GM23338 (cell line): Measurements from ENCODE around the gene CDH23. TPM values are rescaled to one million over a fixed set of nuclear protein-coding genes. Genes with fewer than 3 reads are reported as not detected.

Experiments
- ATAC-seq: fragments of 200-7000 bp; cut with Tn5 transposase; 3 replicates; pipeline ENCODE4 v1.9.1; 2020
- DNase-seq: peaks from one replicate; pipeline ENCODE4 v3.0.0-alpha.2; 2015; ENCODE audit warnings: low spot score
- H2AFZ ChIP-seq: fragments of 200-600 bp; sonication (generic); 2 replicates; pipeline ENCODE4 v1.8.0; 2016; ENCODE audit warnings: antibody characterized with exemption, mild to moderate bottlenecking, moderate library complexity
- H3F3A ChIP-seq: fragments of 200-600 bp; sonication (generic); replicated peaks from 2 replicates; pipeline ENCODE4 v1.8.0; 2017; ENCODE audit warnings: antibody characterized with exemption, mixed run types, low read depth
- H3K27ac ChIP-seq: fragments of 200-600 bp; sonication (generic); 2 replicates; pipeline ENCODE4 v1.6.1; 2016; ENCODE audit warnings: low read depth
- H3K27me3 ChIP-seq: fragments of 200-600 bp; sonication (generic); 2 replicates; pipeline ENCODE4 v1.8.0; 2016; ENCODE audit warnings: mild to moderate bottlenecking, mixed run types, moderate library complexity; ENCODE audit not compliant: insufficient read depth
- H3K36me3 ChIP-seq: fragments of 200-600 bp; sonication (generic); 2 replicates; pipeline ENCODE4 v1.8.0; 2016; ENCODE audit warnings: mild to moderate bottlenecking; ENCODE audit not compliant: insufficient read depth
- H3K4me1 ChIP-seq: fragments of 200-600 bp; sonication (generic); 2 replicates; pipeline ENCODE4 v1.8.0; 2016; ENCODE audit warnings: mild to moderate bottlenecking, moderate library complexity; ENCODE audit not compliant: insufficient read depth
- H3K4me2 ChIP-seq: fragments of 200-600 bp; sonication (generic); 2 replicates; pipeline ENCODE4 v1.7.1; 2017; ENCODE audit warnings: mixed run types
- H3K4me3 ChIP-seq: fragments of 200-600 bp; sonication (generic); 2 replicates; pipeline ENCODE4 v1.6.1; 2016; ENCODE audit warnings: mixed run types
- H3K79me2 ChIP-seq: fragments of 200-600 bp; sonication (generic); replicated peaks from 2 replicates; pipeline ENCODE4 v1.8.0; 2017; ENCODE audit warnings: mild to moderate bottlenecking; ENCODE audit not compliant: insufficient read depth
- H3K9me2 ChIP-seq: fragments of 200-600 bp; sonication (generic); 2 replicates; pipeline ENCODE4 v1.8.0; 2017; ENCODE audit not compliant: insufficient read depth
- H4K20me1 ChIP-seq: fragments of 200-600 bp; sonication (generic); replicated peaks from 2 replicates; pipeline ENCODE4 v1.8.0; 2017; ENCODE audit warnings: mild to moderate bottlenecking; ENCODE audit not compliant: insufficient read depth
- H3K27ac Mint-ChIP-seq: 2 replicates; pipeline ENCODE4 v1.8.0; 2020; ENCODE audit warnings: inconsistent platforms, mild to moderate bottlenecking, moderate library complexity, mixed read lengths
- H3K27me3 Mint-ChIP-seq: 3 replicates; pipeline ENCODE4 v1.8.0; 2022; ENCODE audit warnings: low read depth, mild to moderate bottlenecking, moderate library complexity, mixed read lengths, inconsistent platforms; ENCODE audit not compliant: insufficient read depth, poor library complexity
- H3K36me3 Mint-ChIP-seq: 3 replicates; pipeline ENCODE4 v1.8.0; 2021; ENCODE audit warnings: low read depth, mild to moderate bottlenecking, inconsistent platforms, moderate library complexity, mixed read lengths
- H3K4me1 Mint-ChIP-seq: 3 replicates; pipeline ENCODE4 v1.8.0; 2020; ENCODE audit warnings: mild to moderate bottlenecking, inconsistent platforms, mixed read lengths
- H3K4me3 Mint-ChIP-seq: 3 replicates; pipeline ENCODE4 v1.8.0; 2021; ENCODE audit warnings: moderate library complexity, mild to moderate bottlenecking, inconsistent platforms, mixed read lengths
- H3K9me3 Mint-ChIP-seq: 3 replicates; pipeline ENCODE4 v1.8.0; 2020; ENCODE audit warnings: moderate library complexity, mild to moderate bottlenecking, inconsistent platforms, mixed read lengths
- CREB1 ChIP-seq: fragments of 250-450 bp; sonication (Bioruptor Pico); IDR thresholded peaks from 2 replicates; pipeline ENCODE4 v1.5.0; 2020; ENCODE audit warnings: low read depth, mild to moderate bottlenecking, moderate library complexity
- EZH2 ChIP-seq: fragments of 200-600 bp; sonication (generic); IDR thresholded peaks from one replicate; pipeline ENCODE4 v1.8.0; 2017; ENCODE audit warnings: antibody characterized with exemption, mild to moderate bottlenecking, low read depth; ENCODE audit not compliant: unreplicated experiment
- EZH2phosphoT487 ChIP-seq: fragments of 200-600 bp; sonication (generic); IDR thresholded peaks from one replicate; pipeline ENCODE4 v1.8.1; 2018; ENCODE audit warnings: antibody characterized with exemption; ENCODE audit not compliant: unreplicated experiment
- JUNB ChIP-seq: IDR thresholded peaks from one replicate; pipeline ENCODE4 v1.6.1; 2016; ENCODE audit warnings: antibody characterized with exemption; ENCODE audit not compliant: unreplicated experiment
- NANOG ChIP-seq: IDR thresholded peaks from 2 replicates; pipeline ENCODE4 v1.6.1; 2016; ENCODE audit warnings: antibody characterized with exemption, borderline replicate concordance
- POLR2AphosphoS5 ChIP-seq: IDR thresholded peaks from 2 replicates; pipeline ENCODE4 v1.6.1; 2016; ENCODE audit warnings: antibody characterized with exemption, low read depth
- STAT1 ChIP-seq: IDR thresholded peaks from one replicate; pipeline ENCODE4 v1.6.1; 2016; ENCODE audit warnings: antibody characterized with exemption; ENCODE audit not compliant: unreplicated experiment
- ZNF114 ChIP-seq: fragments of 250-450 bp; sonication (Bioruptor Pico); IDR thresholded peaks from 2 replicates; pipeline ENCODE4 v1.5.0; 2020; ENCODE audit warnings: mild to moderate bottlenecking, moderate library complexity
- ZNF331 ChIP-seq: fragments of 250-450 bp; sonication (Bioruptor Pico); IDR thresholded peaks from 2 replicates; pipeline ENCODE4 v1.5.0; 2020; ENCODE audit warnings: low read depth, mild to moderate bottlenecking, moderate library complexity
- polyA plus RNA-seq: library from polyadenylated mRNA; unstranded; fragments of >200 nt; fragmentation: Nextera tagmentation; extraction: Ambion mirVana; gene quantifications from 2 replicates; pipeline ENCODE4 v1.2.1, GENCODE V29; 2016
- total RNA-seq: library from RNA; depleted of rRNA; stranded (reverse); fragments of >200 nt; shearing (Covaris generic); gene quantifications from 2 replicates; pipeline ENCODE4 v1.2.3, GENCODE V29; 2014
- TF ChIP-seq, protein P1 (sequence below): IDR thresholded peaks from one replicate; pipeline ENCODE4 v1.6.1; 2018; ENCODE audit warnings: antibody characterized with exemption; ENCODE audit not compliant: unreplicated experiment
- TF ChIP-seq, protein P2 (sequence below), 2 experiments: fragments of 200-600 bp in 1 of 2; sonication (generic) in 1 of 2; conservative IDR thresholded peaks; 2 replicates each; pipeline versions ENCODE4 v1.5.1 to v1.6.1; 2016 to 2017; ENCODE audit warnings: antibody characterized with exemption in 2 of 2, low read depth in 2 of 2, mild to moderate bottlenecking in 2 of 2, moderate library complexity in 1 of 2
- TF ChIP-seq, protein P3 (sequence below): fragments of 250-450 bp; sonication (Bioruptor Pico); IDR thresholded peaks from 2 replicates; pipeline ENCODE4 v1.5.0; 2020; ENCODE audit warnings: mild to moderate bottlenecking, moderate library complexity
- TF ChIP-seq, protein P4 (sequence below): IDR thresholded peaks from 2 replicates; pipeline ENCODE4 v1.6.1; 2016; ENCODE audit warnings: antibody characterized with exemption

Gene CDH23
- total and polyA plus RNA-seq, 2 experiments from 2014 or later: 0.95 to 4.3 TPM

DNA sequence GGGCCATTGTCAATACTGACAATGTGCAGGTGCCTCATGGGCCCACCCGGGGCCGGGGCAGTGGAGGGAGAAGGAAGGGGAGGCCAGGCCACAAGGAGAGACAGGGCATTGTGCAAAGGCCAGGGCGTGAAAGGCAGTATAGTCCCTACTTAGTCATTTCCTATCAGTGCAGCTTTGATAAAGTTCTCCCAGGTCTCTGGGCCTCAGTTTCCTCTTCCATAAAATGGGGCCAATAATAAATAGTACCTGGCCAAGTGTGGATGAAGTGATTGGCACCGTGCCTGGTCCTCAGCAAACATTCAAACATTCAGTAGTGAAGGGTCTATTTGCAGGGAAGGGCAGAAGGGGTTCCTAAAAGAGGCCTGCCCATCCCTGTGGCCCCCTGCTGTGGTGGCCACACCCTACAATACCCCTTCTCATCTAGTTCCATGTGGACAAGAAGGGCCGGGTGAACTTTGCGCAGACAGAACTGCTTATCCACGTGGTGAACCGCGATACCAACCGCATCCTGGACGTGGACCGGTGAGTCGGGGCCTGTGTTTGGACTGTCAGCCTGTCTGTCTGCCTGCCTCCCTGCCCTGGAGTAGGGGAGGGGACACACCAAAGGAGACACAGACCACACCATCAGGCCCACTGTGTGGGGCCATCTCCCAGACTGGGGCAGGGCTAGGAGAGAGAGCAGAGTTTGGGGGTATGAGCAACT, 413.5 kb downstream of the CDH23 start:
- Histone ChIP-seq H4K20me1 (no peaks in the 10 kb centered on the region; the same call in 1 of the 2 replicates), H3K27ac (no peak overlapping the region), H3K27me3 (0 out of 2 replicates have a peak, but pooled peaks cover 3% of the 10 kb centered on the region), H3K4me2 (no peak overlapping the region), H3K9me2 (no peaks in the 10 kb centered on the region), H3K4me1 (no peaks in the 10 kb centered on the region), H3K79me2 (no peaks in the 10 kb centered on the region), H2AFZ (no peak overlapping the region), H3K4me3 (no peak overlapping the region), H3F3A (no peaks in the 10 kb centered on the region), H3K36me3 (no peaks in the 10 kb centered on the region)
- Mint-ChIP-seq H3K27me3 (peaks cover 11% of the 10 kb centered on the region), H3K36me3 (peaks cover 6% of the 10 kb centered on the region; the same call in 1 of the 3 replicates), H3K4me1 (peaks cover 6% of the 10 kb centered on the region), H3K27ac (no peak overlapping the region), H3K9me3 (no peaks in the 10 kb centered on the region; the same call in 2 of the 3 replicates), H3K4me3 (no peak overlapping the region)
- TF ChIP-seq, protein P1, sequence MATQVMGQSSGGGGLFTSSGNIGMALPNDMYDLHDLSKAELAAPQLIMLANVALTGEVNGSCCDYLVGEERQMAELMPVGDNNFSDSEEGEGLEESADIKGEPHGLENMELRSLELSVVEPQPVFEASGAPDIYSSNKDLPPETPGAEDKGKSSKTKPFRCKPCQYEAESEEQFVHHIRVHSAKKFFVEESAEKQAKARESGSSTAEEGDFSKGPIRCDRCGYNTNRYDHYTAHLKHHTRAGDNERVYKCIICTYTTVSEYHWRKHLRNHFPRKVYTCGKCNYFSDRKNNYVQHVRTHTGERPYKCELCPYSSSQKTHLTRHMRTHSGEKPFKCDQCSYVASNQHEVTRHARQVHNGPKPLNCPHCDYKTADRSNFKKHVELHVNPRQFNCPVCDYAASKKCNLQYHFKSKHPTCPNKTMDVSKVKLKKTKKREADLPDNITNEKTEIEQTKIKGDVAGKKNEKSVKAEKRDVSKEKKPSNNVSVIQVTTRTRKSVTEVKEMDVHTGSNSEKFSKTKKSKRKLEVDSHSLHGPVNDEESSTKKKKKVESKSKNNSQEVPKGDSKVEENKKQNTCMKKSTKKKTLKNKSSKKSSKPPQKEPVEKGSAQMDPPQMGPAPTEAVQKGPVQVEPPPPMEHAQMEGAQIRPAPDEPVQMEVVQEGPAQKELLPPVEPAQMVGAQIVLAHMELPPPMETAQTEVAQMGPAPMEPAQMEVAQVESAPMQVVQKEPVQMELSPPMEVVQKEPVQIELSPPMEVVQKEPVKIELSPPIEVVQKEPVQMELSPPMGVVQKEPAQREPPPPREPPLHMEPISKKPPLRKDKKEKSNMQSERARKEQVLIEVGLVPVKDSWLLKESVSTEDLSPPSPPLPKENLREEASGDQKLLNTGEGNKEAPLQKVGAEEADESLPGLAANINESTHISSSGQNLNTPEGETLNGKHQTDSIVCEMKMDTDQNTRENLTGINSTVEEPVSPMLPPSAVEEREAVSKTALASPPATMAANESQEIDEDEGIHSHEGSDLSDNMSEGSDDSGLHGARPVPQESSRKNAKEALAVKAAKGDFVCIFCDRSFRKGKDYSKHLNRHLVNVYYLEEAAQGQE: no peak
- TF ChIP-seq, protein P2, sequence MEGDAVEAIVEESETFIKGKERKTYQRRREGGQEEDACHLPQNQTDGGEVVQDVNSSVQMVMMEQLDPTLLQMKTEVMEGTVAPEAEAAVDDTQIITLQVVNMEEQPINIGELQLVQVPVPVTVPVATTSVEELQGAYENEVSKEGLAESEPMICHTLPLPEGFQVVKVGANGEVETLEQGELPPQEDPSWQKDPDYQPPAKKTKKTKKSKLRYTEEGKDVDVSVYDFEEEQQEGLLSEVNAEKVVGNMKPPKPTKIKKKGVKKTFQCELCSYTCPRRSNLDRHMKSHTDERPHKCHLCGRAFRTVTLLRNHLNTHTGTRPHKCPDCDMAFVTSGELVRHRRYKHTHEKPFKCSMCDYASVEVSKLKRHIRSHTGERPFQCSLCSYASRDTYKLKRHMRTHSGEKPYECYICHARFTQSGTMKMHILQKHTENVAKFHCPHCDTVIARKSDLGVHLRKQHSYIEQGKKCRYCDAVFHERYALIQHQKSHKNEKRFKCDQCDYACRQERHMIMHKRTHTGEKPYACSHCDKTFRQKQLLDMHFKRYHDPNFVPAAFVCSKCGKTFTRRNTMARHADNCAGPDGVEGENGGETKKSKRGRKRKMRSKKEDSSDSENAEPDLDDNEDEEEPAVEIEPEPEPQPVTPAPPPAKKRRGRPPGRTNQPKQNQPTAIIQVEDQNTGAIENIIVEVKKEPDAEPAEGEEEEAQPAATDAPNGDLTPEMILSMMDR (conservative IDR thresholded peaks at IDR 0.05; ENCODE audit: low read depth in 2 of 2): no peak
- TF ChIP-seq STAT1 (no peak), JUNB (no peak), CREB1 (CRISPR knock-in tag) (no peak), ZNF331 (CRISPR knock-in tag) (no peak), ZNF114 (CRISPR knock-in tag) (no peak), POLR2AphosphoS5 (no peak), NANOG (no peak), EZH2phosphoT487 (no peak), EZH2 (no peak)
- TF ChIP-seq, protein P3, sequence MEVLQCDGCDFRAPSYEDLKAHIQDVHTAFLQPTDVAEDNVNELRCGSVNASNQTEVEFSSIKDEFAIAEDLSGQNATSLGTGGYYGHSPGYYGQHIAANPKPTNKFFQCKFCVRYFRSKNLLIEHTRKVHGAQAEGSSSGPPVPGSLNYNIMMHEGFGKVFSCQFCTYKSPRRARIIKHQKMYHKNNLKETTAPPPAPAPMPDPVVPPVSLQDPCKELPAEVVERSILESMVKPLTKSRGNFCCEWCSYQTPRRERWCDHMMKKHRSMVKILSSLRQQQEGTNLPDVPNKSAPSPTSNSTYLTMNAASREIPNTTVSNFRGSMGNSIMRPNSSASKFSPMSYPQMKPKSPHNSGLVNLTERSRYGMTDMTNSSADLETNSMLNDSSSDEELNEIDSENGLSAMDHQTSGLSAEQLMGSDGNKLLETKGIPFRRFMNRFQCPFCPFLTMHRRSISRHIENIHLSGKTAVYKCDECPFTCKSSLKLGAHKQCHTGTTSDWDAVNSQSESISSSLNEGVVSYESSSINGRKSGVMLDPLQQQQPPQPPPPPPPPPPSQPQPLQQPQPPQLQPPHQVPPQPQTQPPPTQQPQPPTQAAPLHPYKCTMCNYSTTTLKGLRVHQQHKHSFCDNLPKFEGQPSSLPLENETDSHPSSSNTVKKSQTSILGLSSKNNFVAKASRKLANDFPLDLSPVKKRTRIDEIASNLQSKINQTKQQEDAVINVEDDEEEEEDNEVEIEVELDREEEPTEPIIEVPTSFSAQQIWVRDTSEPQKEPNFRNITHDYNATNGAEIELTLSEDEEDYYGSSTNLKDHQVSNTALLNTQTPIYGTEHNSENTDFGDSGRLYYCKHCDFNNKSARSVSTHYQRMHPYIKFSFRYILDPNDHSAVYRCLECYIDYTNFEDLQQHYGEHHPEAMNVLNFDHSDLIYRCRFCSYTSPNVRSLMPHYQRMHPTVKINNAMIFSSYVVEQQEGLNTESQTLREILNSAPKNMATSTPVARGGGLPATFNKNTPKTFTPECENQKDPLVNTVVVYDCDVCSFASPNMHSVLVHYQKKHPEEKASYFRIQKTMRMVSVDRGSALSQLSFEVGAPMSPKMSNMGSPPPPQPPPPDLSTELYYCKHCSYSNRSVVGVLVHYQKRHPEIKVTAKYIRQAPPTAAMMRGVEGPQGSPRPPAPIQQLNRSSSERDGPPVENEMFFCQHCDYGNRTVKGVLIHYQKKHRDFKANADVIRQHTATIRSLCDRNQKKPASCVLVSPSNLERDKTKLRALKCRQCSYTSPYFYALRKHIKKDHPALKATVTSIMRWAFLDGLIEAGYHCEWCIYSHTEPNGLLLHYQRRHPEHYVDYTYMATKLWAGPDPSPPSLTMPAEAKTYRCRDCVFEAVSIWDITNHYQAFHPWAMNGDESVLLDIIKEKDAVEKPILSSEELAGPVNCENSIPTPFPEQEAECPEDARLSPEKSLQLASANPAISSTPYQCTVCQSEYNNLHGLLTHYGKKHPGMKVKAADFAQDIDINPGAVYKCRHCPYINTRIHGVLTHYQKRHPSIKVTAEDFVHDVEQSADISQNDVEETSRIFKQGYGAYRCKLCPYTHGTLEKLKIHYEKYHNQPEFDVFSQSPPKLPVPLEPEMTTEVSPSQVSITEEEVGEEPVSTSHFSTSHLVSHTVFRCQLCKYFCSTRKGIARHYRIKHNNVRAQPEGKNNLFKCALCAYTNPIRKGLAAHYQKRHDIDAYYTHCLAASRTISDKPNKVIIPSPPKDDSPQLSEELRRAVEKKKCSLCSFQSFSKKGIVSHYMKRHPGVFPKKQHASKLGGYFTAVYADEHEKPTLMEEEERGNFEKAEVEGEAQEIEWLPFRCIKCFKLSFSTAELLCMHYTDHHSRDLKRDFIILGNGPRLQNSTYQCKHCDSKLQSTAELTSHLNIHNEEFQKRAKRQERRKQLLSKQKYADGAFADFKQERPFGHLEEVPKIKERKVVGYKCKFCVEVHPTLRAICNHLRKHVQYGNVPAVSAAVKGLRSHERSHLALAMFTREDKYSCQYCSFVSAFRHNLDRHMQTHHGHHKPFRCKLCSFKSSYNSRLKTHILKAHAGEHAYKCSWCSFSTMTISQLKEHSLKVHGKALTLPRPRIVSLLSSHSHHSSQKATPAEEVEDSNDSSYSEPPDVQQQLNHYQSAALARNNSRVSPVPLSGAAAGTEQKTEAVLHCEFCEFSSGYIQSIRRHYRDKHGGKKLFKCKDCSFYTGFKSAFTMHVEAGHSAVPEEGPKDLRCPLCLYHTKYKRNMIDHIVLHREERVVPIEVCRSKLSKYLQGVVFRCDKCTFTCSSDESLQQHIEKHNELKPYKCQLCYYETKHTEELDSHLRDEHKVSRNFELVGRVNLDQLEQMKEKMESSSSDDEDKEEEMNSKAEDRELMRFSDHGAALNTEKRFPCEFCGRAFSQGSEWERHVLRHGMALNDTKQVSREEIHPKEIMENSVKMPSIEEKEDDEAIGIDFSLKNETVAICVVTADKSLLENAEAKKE (CRISPR knock-in tag): no peak
- TF ChIP-seq, protein P4, sequence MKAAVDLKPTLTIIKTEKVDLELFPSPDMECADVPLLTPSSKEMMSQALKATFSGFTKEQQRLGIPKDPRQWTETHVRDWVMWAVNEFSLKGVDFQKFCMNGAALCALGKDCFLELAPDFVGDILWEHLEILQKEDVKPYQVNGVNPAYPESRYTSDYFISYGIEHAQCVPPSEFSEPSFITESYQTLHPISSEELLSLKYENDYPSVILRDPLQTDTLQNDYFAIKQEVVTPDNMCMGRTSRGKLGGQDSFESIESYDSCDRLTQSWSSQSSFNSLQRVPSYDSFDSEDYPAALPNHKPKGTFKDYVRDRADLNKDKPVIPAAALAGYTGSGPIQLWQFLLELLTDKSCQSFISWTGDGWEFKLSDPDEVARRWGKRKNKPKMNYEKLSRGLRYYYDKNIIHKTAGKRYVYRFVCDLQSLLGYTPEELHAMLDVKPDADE: no peak
- DNase-seq (no peak), ATAC-seq (no peak)
